HCT116 (cell line): ENCODE data around the gene VGLL2.

ENCODE experiments used
- EZH2 ChIP-seq: fragments of 200-600 bp; sonication (generic); IDR thresholded peaks from 2 replicates; pipeline ENCODE4 v1.6.1; 2017; ENCODE audit warnings: antibody characterized with exemption, mixed run types
- JUND ChIP-seq: IDR thresholded peaks from 2 replicates; pipeline ENCODE4 v1.6.1; 2012
- POLR2A ChIP-seq: IDR thresholded peaks from 2 replicates; pipeline ENCODE4 v1.7.0; 2011; ENCODE audit warnings: borderline replicate concordance; ENCODE audit not compliant: insufficient read depth, insufficient read length; ENCODE audit errors: extremely low read depth
- TF ChIP-seq, protein P1 (sequence below): IDR thresholded peaks from 2 replicates; pipeline ENCODE4 v1.6.1; 2012
- TF ChIP-seq, protein P2 (sequence below), 3 experiments: fragments of 200-600 bp in 1 of 3; sonication (generic) in 1 of 3; IDR thresholded peaks in 2 of 3; conservative IDR thresholded peaks in 1 of 3; 2 replicates each; pipeline ENCODE4 v1.5.1; 2012 to 2017; ENCODE audit warnings: low read depth in 2 of 3, low read length in 2 of 3, antibody characterized with exemption in 1 of 3, borderline replicate concordance in 1 of 3, control low read depth in 1 of 3, mild to moderate bottlenecking in 1 of 3, mixed read lengths in 1 of 3, mixed run types in 1 of 3, moderate library complexity in 1 of 3; ENCODE audit not compliant: insufficient read depth in 1 of 3

DNA sequence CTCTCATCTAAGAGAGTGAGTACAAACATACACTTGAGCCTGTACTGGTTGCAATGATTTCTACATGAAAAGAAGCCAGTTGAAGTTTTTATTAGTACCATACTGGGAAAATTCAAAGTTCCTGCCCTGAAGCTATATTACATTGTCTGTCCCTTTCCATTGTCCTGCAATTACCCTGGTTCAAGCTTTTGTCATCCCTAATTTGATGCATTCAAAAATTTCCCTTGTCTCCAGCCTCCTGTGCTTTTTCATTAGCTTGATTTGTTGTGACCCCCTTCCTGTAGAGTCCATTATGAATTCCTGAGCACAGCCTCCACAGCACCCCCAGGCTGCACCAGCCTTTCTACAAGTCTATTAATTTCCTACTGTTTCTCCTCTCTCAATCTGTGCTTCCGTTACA is 46.4 kb downstream of the VGLL2 start:
- TF ChIP-seq JUND = no peak
- no peak for TF ChIP-seq POLR2A
- TF ChIP-seq, protein P1, sequence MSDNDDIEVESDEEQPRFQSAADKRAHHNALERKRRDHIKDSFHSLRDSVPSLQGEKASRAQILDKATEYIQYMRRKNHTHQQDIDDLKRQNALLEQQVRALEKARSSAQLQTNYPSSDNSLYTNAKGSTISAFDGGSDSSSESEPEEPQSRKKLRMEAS = no peak
- TF ChIP-seq EZH2 = no peak
- TF ChIP-seq, protein P2, sequence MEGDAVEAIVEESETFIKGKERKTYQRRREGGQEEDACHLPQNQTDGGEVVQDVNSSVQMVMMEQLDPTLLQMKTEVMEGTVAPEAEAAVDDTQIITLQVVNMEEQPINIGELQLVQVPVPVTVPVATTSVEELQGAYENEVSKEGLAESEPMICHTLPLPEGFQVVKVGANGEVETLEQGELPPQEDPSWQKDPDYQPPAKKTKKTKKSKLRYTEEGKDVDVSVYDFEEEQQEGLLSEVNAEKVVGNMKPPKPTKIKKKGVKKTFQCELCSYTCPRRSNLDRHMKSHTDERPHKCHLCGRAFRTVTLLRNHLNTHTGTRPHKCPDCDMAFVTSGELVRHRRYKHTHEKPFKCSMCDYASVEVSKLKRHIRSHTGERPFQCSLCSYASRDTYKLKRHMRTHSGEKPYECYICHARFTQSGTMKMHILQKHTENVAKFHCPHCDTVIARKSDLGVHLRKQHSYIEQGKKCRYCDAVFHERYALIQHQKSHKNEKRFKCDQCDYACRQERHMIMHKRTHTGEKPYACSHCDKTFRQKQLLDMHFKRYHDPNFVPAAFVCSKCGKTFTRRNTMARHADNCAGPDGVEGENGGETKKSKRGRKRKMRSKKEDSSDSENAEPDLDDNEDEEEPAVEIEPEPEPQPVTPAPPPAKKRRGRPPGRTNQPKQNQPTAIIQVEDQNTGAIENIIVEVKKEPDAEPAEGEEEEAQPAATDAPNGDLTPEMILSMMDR (IDR thresholded peaks at IDR 0.05 in 2 of 3, conservative IDR thresholded peaks at IDR 0.05 in 1 of 3; ENCODE audit: borderline replicate concordance in 1 of 3, insufficient read depth in 1 of 3, low read depth in 2 of 3, low read length in 2 of 3) = no peak
